HFF-Myc (cell line): ENCODE results near the gene IL16.

ENCODE experiments used
- DNase-seq: peaks from one replicate; pipeline ENCODE4 v3.0.0-alpha.2; 2011; ENCODE audit warnings: low read depth; ENCODE audit errors: extremely low read depth
- H3K4me3 ChIP-seq: replicated peaks from 2 replicates; pipeline ENCODE4 v1.5.1; 2011; ENCODE audit warnings: low read depth, mild to moderate bottlenecking, control low read depth, low read length
- TF ChIP-seq, protein P1 (sequence below): IDR thresholded peaks from 2 replicates; pipeline ENCODE4 v1.5.1; 2012; ENCODE audit warnings: mild to moderate bottlenecking, low read depth, low read length, control low read depth; ENCODE audit errors: missing control alignments

Gene IL16

DNA sequence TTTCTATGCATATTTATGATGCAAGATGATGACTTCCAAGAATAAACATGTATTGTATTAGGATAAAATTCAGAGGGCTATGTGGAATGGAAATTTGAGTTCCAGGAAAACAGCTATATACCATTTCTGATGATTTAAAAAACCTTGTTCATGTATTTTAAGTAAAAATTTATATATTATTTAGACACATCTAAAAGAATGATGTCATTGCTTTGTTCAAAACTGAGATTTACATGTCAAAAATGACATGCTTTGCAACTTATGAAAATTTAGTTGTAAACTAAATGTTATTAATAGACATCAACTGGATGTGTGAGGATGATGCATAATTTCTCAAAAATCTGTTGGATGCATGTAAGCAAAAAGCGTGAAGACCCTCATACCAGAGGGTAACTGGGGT lies 125.0 kb downstream of the IL16 start:
- DNase-seq: no peak
- TF ChIP-seq, protein P1, sequence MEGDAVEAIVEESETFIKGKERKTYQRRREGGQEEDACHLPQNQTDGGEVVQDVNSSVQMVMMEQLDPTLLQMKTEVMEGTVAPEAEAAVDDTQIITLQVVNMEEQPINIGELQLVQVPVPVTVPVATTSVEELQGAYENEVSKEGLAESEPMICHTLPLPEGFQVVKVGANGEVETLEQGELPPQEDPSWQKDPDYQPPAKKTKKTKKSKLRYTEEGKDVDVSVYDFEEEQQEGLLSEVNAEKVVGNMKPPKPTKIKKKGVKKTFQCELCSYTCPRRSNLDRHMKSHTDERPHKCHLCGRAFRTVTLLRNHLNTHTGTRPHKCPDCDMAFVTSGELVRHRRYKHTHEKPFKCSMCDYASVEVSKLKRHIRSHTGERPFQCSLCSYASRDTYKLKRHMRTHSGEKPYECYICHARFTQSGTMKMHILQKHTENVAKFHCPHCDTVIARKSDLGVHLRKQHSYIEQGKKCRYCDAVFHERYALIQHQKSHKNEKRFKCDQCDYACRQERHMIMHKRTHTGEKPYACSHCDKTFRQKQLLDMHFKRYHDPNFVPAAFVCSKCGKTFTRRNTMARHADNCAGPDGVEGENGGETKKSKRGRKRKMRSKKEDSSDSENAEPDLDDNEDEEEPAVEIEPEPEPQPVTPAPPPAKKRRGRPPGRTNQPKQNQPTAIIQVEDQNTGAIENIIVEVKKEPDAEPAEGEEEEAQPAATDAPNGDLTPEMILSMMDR: no peak
- H3K4me3 ChIP-seq: no peak overlapping the region

DNA sequence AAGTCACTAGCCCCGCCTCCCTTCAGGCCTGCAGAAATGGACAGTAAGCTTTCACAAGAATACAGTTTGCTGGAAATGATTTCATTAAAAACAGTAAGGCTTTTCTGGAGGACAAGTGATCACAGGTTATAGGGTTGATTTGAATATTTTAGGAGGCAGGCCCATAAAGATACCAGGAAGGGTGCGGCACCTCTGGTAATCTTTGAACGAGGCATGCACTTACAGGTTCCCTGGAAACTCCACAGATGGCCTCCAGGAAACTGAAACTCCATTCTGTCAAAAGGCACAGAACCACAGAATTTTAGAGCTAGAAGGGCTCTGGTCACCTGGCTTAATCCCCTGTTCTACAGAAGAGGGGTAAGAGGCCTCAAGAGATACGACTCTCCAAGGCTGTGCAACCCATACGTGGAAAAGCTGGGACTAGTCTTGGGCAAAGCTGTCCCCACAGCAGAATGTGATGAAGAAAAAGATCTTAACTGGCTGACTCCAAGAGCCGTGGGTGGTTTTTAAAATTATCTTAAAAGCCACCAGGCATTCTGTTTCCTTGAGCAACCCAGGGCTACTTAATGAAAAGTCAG lies 126.1 kb downstream of the IL16 start:
- H3K4me3 ChIP-seq: peak overlapping the region; percentile 75
- DNase-seq: no peak
- TF ChIP-seq, protein P1: no peak

DNA sequence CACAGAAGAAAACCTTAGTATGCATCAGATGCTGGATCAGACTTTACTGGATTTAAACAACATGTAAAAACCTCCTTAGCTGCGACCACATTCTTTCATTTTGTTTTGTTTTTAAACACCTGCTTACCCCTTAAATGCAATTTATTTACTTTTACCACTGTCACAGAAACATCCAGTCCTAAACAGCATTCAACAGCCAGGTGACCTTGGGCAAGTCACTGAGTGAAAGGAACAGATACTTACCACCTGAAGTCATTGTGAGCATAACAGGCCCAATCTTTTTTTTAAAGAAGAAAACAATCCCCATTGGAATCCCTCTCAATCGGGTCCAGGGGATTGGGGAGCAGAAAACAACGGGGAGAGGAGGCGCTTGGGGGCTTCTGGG lies 126.9 kb downstream of the IL16 start:
- H3K4me3 ChIP-seq: peak overlapping the region; percentile 75
- no peak for DNase-seq
- TF ChIP-seq, protein P1: no peak

DNA sequence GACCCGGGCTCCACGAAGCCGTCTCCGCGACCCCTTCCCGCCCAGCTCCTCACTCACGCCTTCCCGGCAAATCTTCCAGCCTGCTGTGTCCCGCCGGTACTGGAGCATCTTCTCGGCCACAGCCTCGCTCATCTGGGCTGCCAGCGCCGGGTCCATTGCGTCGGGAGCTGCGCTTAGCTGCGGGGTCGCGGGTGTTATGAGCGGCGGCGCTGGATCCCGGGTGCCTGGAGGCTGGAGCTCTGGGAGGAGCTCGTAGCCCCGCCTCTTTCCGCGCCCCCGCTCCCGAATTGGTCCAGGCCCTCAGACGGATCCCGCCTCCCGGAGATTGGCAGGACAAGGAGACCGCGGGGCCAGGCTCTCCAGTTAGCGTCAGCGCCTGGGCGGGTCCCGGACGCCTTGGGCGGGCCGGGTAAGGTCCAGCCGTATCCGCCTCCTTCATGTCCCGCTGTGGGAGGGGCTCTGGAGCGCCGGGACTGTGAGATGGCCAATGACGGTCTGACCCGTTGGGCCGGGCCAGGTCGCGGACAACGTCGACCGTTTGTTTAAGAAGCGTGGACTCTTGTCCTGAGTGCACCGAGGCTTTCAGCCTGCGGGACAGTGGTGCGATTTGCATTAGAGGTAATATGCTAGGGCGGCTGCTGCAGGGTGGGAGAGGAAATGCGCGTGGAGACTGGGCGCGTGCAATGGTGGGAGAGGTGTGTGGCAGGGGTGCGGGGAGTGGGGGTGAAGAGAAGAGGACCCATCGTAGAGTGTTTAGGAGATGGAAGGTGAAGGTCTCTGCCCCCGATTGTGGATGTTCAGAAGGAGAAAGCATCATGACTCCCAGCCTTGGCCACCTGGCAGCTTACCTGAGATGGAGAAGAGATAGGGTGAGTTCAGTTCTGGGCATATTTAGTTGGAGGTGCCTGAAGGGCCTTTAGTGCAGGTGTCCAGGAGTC lies 127.5 kb downstream of the IL16 start, which contains the start of gene STARD5:
STARD5 (minus strand) TSS at position 198 of the 938 bp plus-strand sequence; CDS start at position 156, 42 bp downstream.
- peak within 1 kb of the TSS; percentile 75 for H3K4me3 ChIP-seq
- TF ChIP-seq, protein P1: no peak
- peak; percentile 78 for DNase-seq

DNA sequence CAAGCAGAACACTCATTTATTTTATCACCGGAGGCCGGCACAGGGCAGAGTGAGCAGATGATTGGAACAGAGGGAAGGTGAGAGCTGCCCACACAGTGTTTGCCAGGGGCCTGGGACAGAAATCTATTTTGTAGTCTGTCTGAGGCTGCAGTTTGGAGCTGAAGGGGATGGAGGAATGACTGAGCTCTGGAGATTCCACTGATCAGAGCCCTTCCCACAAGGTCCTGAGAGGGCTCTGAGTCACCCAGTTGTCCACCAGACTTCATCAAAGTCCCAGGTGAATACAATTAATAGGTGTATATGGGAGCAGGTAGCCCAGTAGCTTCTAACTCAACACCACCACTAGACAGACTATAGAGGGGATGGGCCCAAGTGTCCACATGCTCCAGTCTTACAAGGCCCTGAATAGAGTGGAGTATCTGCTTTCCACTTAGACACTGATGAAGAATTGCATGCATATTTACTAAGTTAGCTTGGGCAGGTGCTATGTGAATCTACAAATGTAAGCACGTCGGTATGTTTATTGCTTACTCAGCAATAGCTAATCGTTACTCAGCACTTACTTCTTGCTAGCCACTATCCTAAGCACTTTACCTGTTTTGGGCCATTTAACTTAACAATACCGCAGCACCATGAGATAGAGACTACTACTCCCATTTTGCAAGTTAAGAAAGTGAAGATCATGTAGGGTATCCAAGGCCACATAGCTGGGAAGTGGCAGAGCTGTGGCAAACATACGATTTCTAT lies 130.0 kb downstream of the IL16 start:
- DNase-seq: no peak
- TF ChIP-seq, protein P1: no peak
- no peak overlapping the region for H3K4me3 ChIP-seq

DNA sequence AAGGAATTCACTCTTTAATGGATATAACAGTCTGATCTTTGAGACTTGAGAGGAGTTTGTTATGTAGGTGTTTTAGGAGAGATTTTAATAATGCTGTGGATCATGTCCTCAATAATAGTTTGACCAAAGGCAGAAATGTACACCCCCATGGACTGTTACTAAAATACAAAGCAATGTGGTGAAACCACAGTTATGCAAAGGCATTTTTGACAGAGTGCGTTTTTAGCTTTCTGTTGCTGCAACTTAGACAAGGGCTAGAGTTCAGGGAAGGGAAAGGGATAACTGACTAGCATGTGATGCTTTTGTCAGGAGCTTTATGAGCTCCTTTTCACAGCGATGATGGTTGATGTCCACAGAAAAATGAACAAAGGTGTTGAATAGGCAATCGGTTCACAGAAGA lies 130.8 kb downstream of the IL16 start:
- H3K4me3 ChIP-seq: no peak overlapping the region
- peak; percentile 22 for DNase-seq
- TF ChIP-seq, protein P1: no peak
